ENCODE data around the gene TIRAP.
"Not testable (repeated sequence)": the region's sequence is repeated elsewhere in the genome, so short reads cannot be mapped to it uniquely, and the experiment has no call there.

Gene TIRAP

GRCh38 chr11:126282736-126283591, at the start of gene TIRAP:
TIRAP (plus strand) TSS chr11:126283093; CDS start chr11:126290895, 7,802 bp downstream.
- no peak for DNase-seq (ENCODE audit: low read depth, low spot score)

- no peak for DNase-seq (ENCODE audit: low read depth, low spot score)
Observed at GRCh38 chr11:126233391-126233790, 49.5 kb upstream of the TIRAP start.

- DNase-seq (ENCODE audit: low read depth, low spot score): no peak
Observed at GRCh38 chr11:126246636-126247035, 36.3 kb upstream of the TIRAP start.

- no peak for DNase-seq (ENCODE audit: low read depth, low spot score)
Observed at GRCh38 chr11:126253265-126253664, 29.6 kb upstream of the TIRAP start.

- DNase-seq (ENCODE audit: low read depth, low spot score): no peak
Observed at GRCh38 chr11:126254819-126255218, 28.1 kb upstream of the TIRAP start.

- not testable (repeated sequence) for DNase-seq (ENCODE audit: low read depth, low spot score)
Observed at GRCh38 chr11:126255507-126255906, 27.4 kb upstream of the TIRAP start.

GRCh38 chr11:126256216-126256615, 26.7 kb upstream of the TIRAP start:
- no peak for DNase-seq (ENCODE audit: low read depth, low spot score)

GRCh38 chr11:126257144-126257543, 25.7 kb upstream of the TIRAP start:
- no peak for DNase-seq (ENCODE audit: low read depth, low spot score)

GRCh38 chr11:126257764-126258163, 25.1 kb upstream of the TIRAP start:
- DNase-seq (ENCODE audit: low read depth, low spot score): no peak

- no peak for DNase-seq (ENCODE audit: low read depth, low spot score)
Observed at GRCh38 chr11:126262216-126262615, 20.7 kb upstream of the TIRAP start.

- no peak for DNase-seq (ENCODE audit: low read depth, low spot score)
Observed at GRCh38 chr11:126263489-126263888, 19.4 kb upstream of the TIRAP start.

GRCh38 chr11:126265811-126266210, 17.1 kb upstream of the TIRAP start:
- no peak for DNase-seq (ENCODE audit: low read depth, low spot score)

- no peak for DNase-seq (ENCODE audit: low read depth, low spot score)
Observed at GRCh38 chr11:126267650-126268049, 15.2 kb upstream of the TIRAP start.

GRCh38 chr11:126268361-126268707, 14.6 kb upstream of the TIRAP start:
- no peak for DNase-seq (ENCODE audit: low read depth, low spot score)

- DNase-seq (ENCODE audit: low read depth, low spot score): peak; percentile 96
Observed at GRCh38 chr11:126268708-126269579, 13.9 kb upstream of the TIRAP start, which contains the start of the genes FOXRED1 and SRPRA. FOXRED1 (plus strand) TSS chr11:126269154; CDS start chr11:126269207, 53 bp downstream. SRPRA (minus strand) TSS chr11:126268895; CDS start chr11:126268804, 91 bp downstream.

GRCh38 chr11:126277322-126277721, 5.6 kb upstream of the TIRAP start:
- no peak for DNase-seq (ENCODE audit: low read depth, low spot score)

- no peak for DNase-seq (ENCODE audit: low read depth, low spot score)
Observed at GRCh38 chr11:126277780-126278179, 5.1 kb upstream of the TIRAP start.

GRCh38 chr11:126279191-126279590, 3.7 kb upstream of the TIRAP start:
- DNase-seq (ENCODE audit: low read depth, low spot score): no peak

GRCh38 chr11:126280595-126280994, 2.3 kb upstream of the TIRAP start:
- no peak for DNase-seq (ENCODE audit: low read depth, low spot score)

GRCh38 chr11:126281245-126281644, 1.6 kb upstream of the TIRAP start:
- DNase-seq (ENCODE audit: low read depth, low spot score): no peak

GRCh38 chr11:126281666-126282175, 1.2 kb upstream of the TIRAP start:
- no peak for DNase-seq (ENCODE audit: low read depth, low spot score)

GRCh38 chr11:126282361-126282735, 545 bp upstream of the TIRAP start:
- DNase-seq (ENCODE audit: low read depth, low spot score): no peak

All from smooth muscle cell of the brain vasculature (primary cell).